ENCODE measurements around the gene SLC6A12.

Gene SLC6A12

GRCh38 chr12:196436-196835, 17.5 kb downstream of the SLC6A12 start:
- no peak overlapping the region for H3K27ac ChIP-seq (ENCODE audit: extremely low read depth, low read depth, low read length)
- no peaks in the 10 kb centered on the region for H3K36me3 ChIP-seq (ENCODE audit: control insufficient read depth in 2 of 2, insufficient read depth in 1 of 2, low read length in 2 of 2)
- ChIA-PET CTCF (no interaction called here), POLR2A (no interaction called here)
- no peak for TF ChIP-seq ZNF248 (tag by site-specific recombination; IDR thresholded peaks at IDR 0.05)
- TF ChIP-seq RBAK (tag by site-specific recombination; IDR thresholded peaks at IDR 0.05), result no peak
- no peaks in the 10 kb centered on the region for H3K9me3 ChIP-seq (ENCODE audit: control insufficient read depth, insufficient read depth, low read depth, low read length)
- peaks cover 7% of the 10 kb centered on the region for H3K4me1 ChIP-seq (ENCODE audit: control insufficient read depth, insufficient read depth, low read length)
- no peak overlapping the region for H3K4me3 ChIP-seq (ENCODE audit: low read depth, low read length)

- ChIA-PET CTCF (interaction anchor here (0.7 kb wide), 1 partner anchor 24 kb away, joined by 3 read pairs; no protein-coding TSS in a partner anchor), POLR2A (no interaction called here)
- peaks cover 7% of the 10 kb centered on the region for H3K4me1 ChIP-seq (ENCODE audit: control insufficient read depth, insufficient read depth, low read length)
- TF ChIP-seq KLF1 (tag by site-specific recombination; IDR thresholded peaks at IDR 0.05) (no peak), ZNF214 (tag by site-specific recombination; IDR thresholded peaks at IDR 0.05; ENCODE audit: borderline replicate concordance) (no peak), SALL2 (tag by site-specific recombination; IDR thresholded peaks at IDR 0.05; ENCODE audit: borderline replicate concordance) (no peak), GLI4 (tag by site-specific recombination; IDR thresholded peaks at IDR 0.05) (no peak), SCRT1 (tag by site-specific recombination; IDR thresholded peaks at IDR 0.05; ENCODE audit: borderline replicate concordance) (no peak)
- no peak overlapping the region for H3K4me3 ChIP-seq (ENCODE audit: low read depth, low read length)
- H3K36me3 ChIP-seq (ENCODE audit: control insufficient read depth in 2 of 2, insufficient read depth in 1 of 2, low read length in 2 of 2), result no peaks in the 10 kb centered on the region
- H3K9me3 ChIP-seq (ENCODE audit: control insufficient read depth, insufficient read depth, low read depth, low read length), result no peaks in the 10 kb centered on the region
- no peak overlapping the region for H3K27ac ChIP-seq (ENCODE audit: extremely low read depth, low read depth, low read length)
Observed at GRCh38 chr12:195951-196350, 18.0 kb downstream of the SLC6A12 start.

GRCh38 chr12:195156-195555, 18.8 kb downstream of the SLC6A12 start:
- CTCF ChIA-PET, result interaction anchor here (0.6 kb wide), 1 partner anchor 23 kb away, joined by 3 read pairs; no protein-coding TSS in a partner anchor
- Histone ChIP-seq H3K9me3 (ENCODE audit: control insufficient read depth, insufficient read depth, low read depth, low read length) (no peaks in the 10 kb centered on the region), H3K27ac (ENCODE audit: extremely low read depth, low read depth, low read length) (no peak overlapping the region), H3K4me1 (ENCODE audit: control insufficient read depth, insufficient read depth, low read length) (peaks cover 7% of the 10 kb centered on the region), H3K36me3 (ENCODE audit: control insufficient read depth in 2 of 2, insufficient read depth in 1 of 2, low read length in 2 of 2) (no peaks in the 10 kb centered on the region), H3K4me3 (ENCODE audit: low read depth, low read length) (no peak overlapping the region)
- TF ChIP-seq ZNF175 (tag by site-specific recombination; IDR thresholded peaks at IDR 0.05), result no peak
- TF ChIP-seq ZNF24 (tag by site-specific recombination; IDR thresholded peaks at IDR 0.05), result no peak
- TF ChIP-seq ZNF184 (tag by site-specific recombination; IDR thresholded peaks at IDR 0.05), result no peak
- POLR2A ChIA-PET, result no interaction called here

- peaks cover 2% of the 10 kb centered on the region; the same call in 1 of the 2 replicates for H3K4me1 ChIP-seq (ENCODE audit: control insufficient read depth, insufficient read depth, low read length)
- no peak overlapping the region for H3K4me3 ChIP-seq (ENCODE audit: low read depth, low read length)
- H3K36me3 ChIP-seq (ENCODE audit: control insufficient read depth in 2 of 2, insufficient read depth in 1 of 2, low read length in 2 of 2), result no peaks in the 10 kb centered on the region
- H3K9me3 ChIP-seq (ENCODE audit: control insufficient read depth, insufficient read depth, low read depth, low read length), result no peaks in the 10 kb centered on the region
- no peak for TF ChIP-seq ZNF311 (tag by site-specific recombination; IDR thresholded peaks at IDR 0.05; ENCODE audit: borderline replicate concordance)
- no peak for TF ChIP-seq ZNF529 (tag by site-specific recombination; IDR thresholded peaks at IDR 0.05; ENCODE audit: insufficient replicate concordance)
- no peak for TF ChIP-seq ZNF239 (tag by site-specific recombination; IDR thresholded peaks at IDR 0.05)
- no peak for TF ChIP-seq ZNF280D (tag by site-specific recombination; IDR thresholded peaks at IDR 0.05)
- TF ChIP-seq ZNF23 (tag by site-specific recombination; IDR thresholded peaks at IDR 0.05; ENCODE audit: borderline replicate concordance), result no peak
- no peak for TF ChIP-seq ZNF560 (tag by site-specific recombination; IDR thresholded peaks at IDR 0.05; ENCODE audit: borderline replicate concordance)
- no peak for TF ChIP-seq PBX3 (CRISPR knock-in tag; IDR thresholded peaks at IDR 0.05)
- no peak for TF ChIP-seq ZNF555 (tag by site-specific recombination; conservative IDR thresholded peaks at IDR 0.05)
- TF ChIP-seq ZNF394 (tag by site-specific recombination; IDR thresholded peaks at IDR 0.05; ENCODE audit: borderline replicate concordance), result no peak
- TF ChIP-seq ZNF146 (tag by site-specific recombination; IDR thresholded peaks at IDR 0.05), result no peak
- no peak for TF ChIP-seq ZNF10 (tag by site-specific recombination; IDR thresholded peaks at IDR 0.05)
- no peak for TF ChIP-seq ZNF837 (tag by site-specific recombination; IDR thresholded peaks at IDR 0.05)
- no peak for TF ChIP-seq ZNF18 (tag by site-specific recombination; IDR thresholded peaks at IDR 0.05)
- ChIA-PET POLR2A (no interaction called here), CTCF (no interaction called here)
- no peak overlapping the region for H3K27ac ChIP-seq (ENCODE audit: extremely low read depth, low read depth, low read length)
Observed at GRCh38 chr12:194276-194675, 19.7 kb downstream of the SLC6A12 start.
